PC-3 (cell line): ENCODE results near the gene CACNA1C. TPM values are rescaled to one million over a fixed set of nuclear protein-coding genes. Genes with fewer than 3 reads are reported as not detected.

ENCODE experiments used
- ATAC-seq: fragments of 200-7000 bp; cut with Tn5 transposase; 2 replicates; pipeline ENCODE4 v1.9.1; 2020; ENCODE audit warnings: mild to moderate bottlenecking, moderate library complexity
- BruUV-seq: library from RNA; stranded (reverse); fragments of 400-500 nt; replicated peaks from 2 replicates; lab custom pipeline; 2021; lab: Mats Ljungman, UMichigan
- CTCF ChIA-PET: fragments of 300-600 bp; sonication (Branson Sonifier 250); formaldehyde crosslinking; loops from one replicate; lab custom pipeline; 2022; ENCODE audit warnings: antibody characterized with exemption; lab: Charles Lee
- POLR2A ChIA-PET: fragments of 300-600 bp; sonication (Branson Sonifier 250); formaldehyde crosslinking; loops from one replicate; lab custom pipeline; 2022; ENCODE audit warnings: antibody characterized with exemption; ENCODE audit not compliant: unreplicated experiment; lab: Charles Lee
- DNase-seq: peaks from one replicate; pipeline ENCODE4 v3.0.0-alpha.2; 2015
- H2AFZ ChIP-seq: fragments of 300-600 bp; sonication (generic); 2 replicates; pipeline ENCODE4 v1.6.0; 2016; ENCODE audit warnings: antibody characterized with exemption, low read length
- H3F3A ChIP-seq: fragments of 300-600 bp; sonication (generic); one replicate; pipeline ENCODE4 v1.6.0; 2017; ENCODE audit warnings: antibody characterized with exemption, low read length, control low read depth, mild to moderate bottlenecking; ENCODE audit not compliant: unreplicated experiment
- H3K27ac ChIP-seq: fragments of 300-600 bp; sonication (generic); 2 replicates; pipeline ENCODE4 v1.5.1; 2016; ENCODE audit warnings: mild to moderate bottlenecking, low read length
- H3K27me3 ChIP-seq: fragments of 300-600 bp; sonication (generic); 2 replicates; pipeline ENCODE4 v1.6.1; 2016; ENCODE audit warnings: low read length, mixed read lengths
- H3K36me3 ChIP-seq: fragments of 300-600 bp; sonication (generic); 2 replicates; pipeline ENCODE4 v1.6.1; 2016; ENCODE audit warnings: low read depth, mixed run types, low read length, mixed read lengths
- H3K4me1 ChIP-seq: fragments of 300-600 bp; sonication (generic); 2 replicates; pipeline ENCODE4 v1.5.1; 2016; ENCODE audit warnings: low read length; ENCODE audit not compliant: insufficient read depth
- H3K4me2 ChIP-seq: fragments of 300-600 bp; sonication (generic); 2 replicates; pipeline ENCODE4 v1.6.0; 2016; ENCODE audit warnings: low read length
- H3K4me3 ChIP-seq: fragments of 300-600 bp; sonication (generic); 2 replicates; pipeline ENCODE4 v1.5.1; 2016; ENCODE audit warnings: mild to moderate bottlenecking, low read length, mixed read lengths
- H3K79me2 ChIP-seq: fragments of 300-600 bp; sonication (generic); 2 replicates; pipeline ENCODE4 v1.6.1; 2017; ENCODE audit warnings: low read length, mixed read lengths
- H3K9ac ChIP-seq: fragments of 300-600 bp; sonication (generic); 2 replicates; pipeline ENCODE4 v1.6.0; 2016; ENCODE audit warnings: mild to moderate bottlenecking, low read length
- H3K9me2 ChIP-seq: fragments of 300-600 bp; sonication (generic); replicated peaks from 2 replicates; pipeline ENCODE4 v1.6.1; 2016; ENCODE audit warnings: mixed run types, low read length, mixed read lengths
- H3K9me3 ChIP-seq: fragments of 300-600 bp; sonication (generic); 2 replicates; pipeline ENCODE4 v1.6.1; 2016; ENCODE audit warnings: low read length, mixed read lengths
- H4K20me1 ChIP-seq: fragments of 300-600 bp; sonication (generic); 2 replicates; pipeline ENCODE4 v1.6.1; 2016; ENCODE audit warnings: low read length, mixed read lengths
- EZH2 ChIP-seq: fragments of 300-600 bp; sonication (generic); IDR thresholded peaks from one replicate; pipeline ENCODE4 v1.6.1; 2017; ENCODE audit warnings: antibody characterized with exemption, mild to moderate bottlenecking, low read length; ENCODE audit not compliant: unreplicated experiment
- EZH2phosphoT487 ChIP-seq: fragments of 300-600 bp; sonication (generic); IDR thresholded peaks from 2 replicates; pipeline ENCODE4 v1.6.1; 2018; ENCODE audit warnings: mild to moderate bottlenecking, antibody characterized with exemption, low read length, borderline replicate concordance
- intact Hi-C: fragments of 100-400 bp; cut with micrococcal nuclease; formaldehyde crosslinking; loops from 2 replicates; pipeline ENCODE4 v1.9.0; 2023
- total RNA-seq: library from RNA; depleted of rRNA; stranded (reverse); fragments of >200 nt; gene quantifications from 2 replicates; pipeline ENCODE4 v1.2.3, GENCODE V29; 2014
- TF ChIP-seq, protein P1 (sequence below): fragments of 300-600 bp; sonication (generic); conservative IDR thresholded peaks from 2 replicates; pipeline ENCODE4 v1.5.1; 2017; ENCODE audit warnings: antibody characterized with exemption, low read depth, mild to moderate bottlenecking, low read length

CACNA1C gene
- total RNA-seq, 1 experiment from 2014 or later = not detected

GRCh38 chr12:2137711-2138110 is 84.9 kb downstream of the CACNA1C start:
- Histone ChIP-seq H3F3A (no peaks in the 10 kb centered on the region), H3K79me2 (no peaks in the 10 kb centered on the region), H3K9me3 (no peaks in the 10 kb centered on the region), H2AFZ (no peak overlapping the region), H3K9ac (no peak overlapping the region), H3K4me3 (no peak overlapping the region), H3K27ac (no peak overlapping the region), H4K20me1 (no peaks in the 10 kb centered on the region), H3K4me2 (no peak overlapping the region), H3K4me1 (no peaks in the 10 kb centered on the region), H3K36me3 (no peaks in the 10 kb centered on the region), H3K9me2 (no peaks in the 10 kb centered on the region), H3K27me3 (peaks cover 7% of the 10 kb centered on the region)
- POLR2A ChIA-PET = no interaction called here
- intact Hi-C loops = no loop called here
- no TSS peak for BruUV-seq
- DNase-seq (no peak), ATAC-seq (no peak)
- TF ChIP-seq EZH2phosphoT487 (no peak), EZH2 (no peak)
- TF ChIP-seq, protein P1, sequence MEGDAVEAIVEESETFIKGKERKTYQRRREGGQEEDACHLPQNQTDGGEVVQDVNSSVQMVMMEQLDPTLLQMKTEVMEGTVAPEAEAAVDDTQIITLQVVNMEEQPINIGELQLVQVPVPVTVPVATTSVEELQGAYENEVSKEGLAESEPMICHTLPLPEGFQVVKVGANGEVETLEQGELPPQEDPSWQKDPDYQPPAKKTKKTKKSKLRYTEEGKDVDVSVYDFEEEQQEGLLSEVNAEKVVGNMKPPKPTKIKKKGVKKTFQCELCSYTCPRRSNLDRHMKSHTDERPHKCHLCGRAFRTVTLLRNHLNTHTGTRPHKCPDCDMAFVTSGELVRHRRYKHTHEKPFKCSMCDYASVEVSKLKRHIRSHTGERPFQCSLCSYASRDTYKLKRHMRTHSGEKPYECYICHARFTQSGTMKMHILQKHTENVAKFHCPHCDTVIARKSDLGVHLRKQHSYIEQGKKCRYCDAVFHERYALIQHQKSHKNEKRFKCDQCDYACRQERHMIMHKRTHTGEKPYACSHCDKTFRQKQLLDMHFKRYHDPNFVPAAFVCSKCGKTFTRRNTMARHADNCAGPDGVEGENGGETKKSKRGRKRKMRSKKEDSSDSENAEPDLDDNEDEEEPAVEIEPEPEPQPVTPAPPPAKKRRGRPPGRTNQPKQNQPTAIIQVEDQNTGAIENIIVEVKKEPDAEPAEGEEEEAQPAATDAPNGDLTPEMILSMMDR = no peak
- CTCF ChIA-PET = no interaction called here

GRCh38 chr12:2138294-2138693 is 85.5 kb downstream of the CACNA1C start:
- Histone ChIP-seq H3K27ac (no peak overlapping the region), H3K4me3 (no peak overlapping the region), H3K36me3 (no peaks in the 10 kb centered on the region), H3K4me2 (no peak overlapping the region), H3K27me3 (peaks cover 7% of the 10 kb centered on the region), H3K9me3 (no peaks in the 10 kb centered on the region), H3K4me1 (no peaks in the 10 kb centered on the region), H4K20me1 (no peaks in the 10 kb centered on the region), H2AFZ (no peak overlapping the region), H3K9ac (no peak overlapping the region), H3K79me2 (no peaks in the 10 kb centered on the region), H3F3A (no peaks in the 10 kb centered on the region), H3K9me2 (no peaks in the 10 kb centered on the region)
- POLR2A ChIA-PET = no interaction called here
- ATAC-seq = no peak
- CTCF ChIA-PET = no interaction called here
- intact Hi-C loops = no loop called here
- TF ChIP-seq, protein P1 = no peak
- TF ChIP-seq EZH2phosphoT487 (no peak), EZH2 (no peak)
- no TSS peak for BruUV-seq
- DNase-seq = no peak

- no peak overlapping the region for H3K4me3 ChIP-seq
- H3K27ac ChIP-seq = no peak overlapping the region
- no peak overlapping the region for H2AFZ ChIP-seq
- ChIA-PET CTCF (no interaction called here), POLR2A (no interaction called here)
- intact Hi-C loops = no loop called here
- no peak overlapping the region for H3K4me2 ChIP-seq
- H3K9me3 ChIP-seq = no peaks in the 10 kb centered on the region
- H3K4me1 ChIP-seq = no peaks in the 10 kb centered on the region
- no TSS peak for BruUV-seq
- TF ChIP-seq, protein P1 = no peak
- TF ChIP-seq EZH2 (no peak), EZH2phosphoT487 (no peak)
- H3K9me2 ChIP-seq = no peaks in the 10 kb centered on the region
- H3K27me3 ChIP-seq = peaks cover 8% of the 10 kb centered on the region
- no peaks in the 10 kb centered on the region for H3K36me3 ChIP-seq
- H3K9ac ChIP-seq = no peak overlapping the region
- H3F3A ChIP-seq = no peaks in the 10 kb centered on the region
- DNase-seq = no peak
- H3K79me2 ChIP-seq = no peaks in the 10 kb centered on the region
- ATAC-seq = no peak
- no peaks in the 10 kb centered on the region for H4K20me1 ChIP-seq
These were observed 86.1 kb downstream of the CACNA1C start for GRCh38 chr12:2138871-2139308.
